Immature natural killer cell (primary cell): Measurements from ENCODE around the gene GNAS-AS1. TPM values are rescaled to one million over a fixed set of nuclear protein-coding genes. Genes with fewer than 3 reads are reported as not detected.
A peak's percentile ranks its signal among the peaks of the same experiment; 100 is the strongest.

Experiments
- DNase-seq, 3 donors: peaks; one replicate each; pipeline ENCODE4 v3.0.0; 2022; ENCODE audit warnings: mixed read lengths in 1 of 3
- H3K27ac Mint-ChIP-seq, 6 donors: one replicate each; pipeline ENCODE4 v1.8.0; 2020; ENCODE audit warnings: mixed read lengths in 6 of 6, mild to moderate bottlenecking in 5 of 6, inconsistent platforms in 4 of 6, moderate library complexity in 3 of 6
- H3K27me3 Mint-ChIP-seq, 3 donors: one replicate each; pipeline ENCODE4 v1.8.0; 2020 to 2021; ENCODE audit warnings: low read depth in 3 of 3, mild to moderate bottlenecking in 3 of 3, mixed read lengths in 3 of 3, moderate library complexity in 3 of 3, inconsistent platforms in 1 of 3
- H3K36me3 Mint-ChIP-seq, 3 donors: one replicate each; pipeline ENCODE4 v1.8.0; 2020; ENCODE audit warnings: mixed read lengths in 3 of 3, inconsistent platforms in 2 of 3, mild to moderate bottlenecking in 2 of 3
- H3K4me1 Mint-ChIP-seq, 2 donors: one replicate each; pipeline ENCODE4 v1.8.0; 2020; ENCODE audit warnings: inconsistent platforms in 2 of 2, mild to moderate bottlenecking in 2 of 2, mixed read lengths in 2 of 2, moderate library complexity in 1 of 2
- H3K4me3 Mint-ChIP-seq, 5 donors: one replicate each; pipeline ENCODE4 v1.8.0; 2020; ENCODE audit warnings: mild to moderate bottlenecking in 5 of 5, mixed read lengths in 5 of 5, inconsistent platforms in 3 of 5, moderate library complexity in 3 of 5
- H3K9me3 Mint-ChIP-seq, 6 donors: one replicate each; pipeline ENCODE4 v1.8.0; 2020; ENCODE audit warnings: mild to moderate bottlenecking in 6 of 6, mixed read lengths in 6 of 6, inconsistent platforms in 4 of 6, moderate library complexity in 3 of 6
- polyA plus RNA-seq, 3 donors: library from polyadenylated mRNA; unstranded; fragments of 300-500 nt; fragmentation: Illumina TruSeq; gene quantifications; one replicate each; pipeline ENCODE4 v1.2.3, GENCODE V29; 2021

Gene GNAS-AS1
- polyA plus RNA-seq, 3 donors from 2014 or later: not detected

GRCh38 chr20:58864346-58864745, 13.6 kb upstream of the GNAS-AS1 start:
- Mint-ChIP-seq H3K36me3 (no peaks in the 10 kb centered on the region), H3K27me3 (peaks cover 2 to 10% (median 6%) of the 10 kb centered on the region in 3 donors)

GRCh38 chr20:58863044-58863790, 12.5 kb upstream of the GNAS-AS1 start:
- H3K27ac Mint-ChIP-seq: no peak overlapping the region
- no peaks in the 10 kb centered on the region for H3K4me1 Mint-ChIP-seq
- H3K9me3 Mint-ChIP-seq: no peaks in the 10 kb centered on the region
- peaks cover 2 to 10% (median 6%) of the 10 kb centered on the region in 3 donors for H3K27me3 Mint-ChIP-seq
- DNase-seq: no peak
- H3K36me3 Mint-ChIP-seq: no peaks in the 10 kb centered on the region
- H3K4me3 Mint-ChIP-seq: no peak overlapping the region

More at GRCh38 chr20:58864346-58864745, 13.6 kb upstream of the GNAS-AS1 start:
- Mint-ChIP-seq H3K27ac (no peak overlapping the region), H3K4me3 (no peak overlapping the region), H3K4me1 (no peaks in the 10 kb centered on the region), H3K9me3 (no peaks in the 10 kb centered on the region)
- DNase-seq: peak in 1 of 3 donors; percentile 14

- Mint-ChIP-seq H3K9me3 (no peaks in the 10 kb centered on the region), H3K4me1 (peaks cover 8 to 14% of the 10 kb centered on the region in 2 donors), H3K27me3 (peaks cover 12 to 21% (median 17%) of the 10 kb centered on the region in 3 donors), H3K27ac (no peak overlapping the region), H3K36me3 (no peaks in the 10 kb centered on the region), H3K4me3 (peak overlapping the region in 1 of 5 donors; percentile 10)
- DNase-seq: no peak
Measured at GRCh38 chr20:58855506-58856389, 5.0 kb upstream of the GNAS-AS1 start.

- H3K9me3 Mint-ChIP-seq: no peaks in the 10 kb centered on the region
- no peak for DNase-seq
- no peaks in the 10 kb centered on the region for H3K36me3 Mint-ChIP-seq
- H3K4me1 Mint-ChIP-seq: peaks cover 11 to 16% of the 10 kb centered on the region in 2 donors
- peaks cover 14 to 21% (median 14%) of the 10 kb centered on the region in 3 donors for H3K27me3 Mint-ChIP-seq
- H3K27ac Mint-ChIP-seq: no peak overlapping the region
- no peak overlapping the region for H3K4me3 Mint-ChIP-seq
Measured at GRCh38 chr20:58854638-58855471, 4.2 kb upstream of the GNAS-AS1 start.

- H3K36me3 Mint-ChIP-seq: no peaks in the 10 kb centered on the region
- peaks cover 14 to 21% (median 14%) of the 10 kb centered on the region in 3 donors for H3K27me3 Mint-ChIP-seq
- DNase-seq: no peak
- H3K27ac Mint-ChIP-seq: no peak overlapping the region
- H3K4me3 Mint-ChIP-seq: peak overlapping the region in 3 of 5 donors; percentile 33 to 43 (median 42)
- H3K9me3 Mint-ChIP-seq: no peaks in the 10 kb centered on the region
- H3K4me1 Mint-ChIP-seq: peaks cover 11 to 16% of the 10 kb centered on the region in 2 donors
Measured at GRCh38 chr20:58853976-58854637, 3.4 kb upstream of the GNAS-AS1 start.

GRCh38 chr20:58853466-58853865, 2.8 kb upstream of the GNAS-AS1 start:
- no peak for DNase-seq
- no peak overlapping the region for H3K27ac Mint-ChIP-seq
- peaks cover 11 to 16% of the 10 kb centered on the region in 2 donors for H3K4me1 Mint-ChIP-seq
- no peaks in the 10 kb centered on the region for H3K9me3 Mint-ChIP-seq
- no peaks in the 10 kb centered on the region for H3K36me3 Mint-ChIP-seq
- no peak overlapping the region for H3K4me3 Mint-ChIP-seq
- H3K27me3 Mint-ChIP-seq: peaks cover 14 to 21% (median 14%) of the 10 kb centered on the region in 3 donors

- H3K27ac Mint-ChIP-seq: no peak within 1 kb of the TSS
- H3K36me3 Mint-ChIP-seq: no peaks in the 10 kb centered on the region
- peak within 1 kb of the TSS; percentile 83 to 95 (median 88) for H3K4me3 Mint-ChIP-seq
Measured at GRCh38 chr20:58852543-58853271, 2.0 kb upstream of the GNAS-AS1 start, which contains the start of gene GNAS. Gene GNAS, plus strand, starts transcription at chr20:58852716.

GRCh38 chr20:58851969-58852458, 1.3 kb upstream of the GNAS-AS1 start:
- Mint-ChIP-seq H3K36me3 (no peaks in the 10 kb centered on the region), H3K4me1 (peaks cover 16 to 18% of the 10 kb centered on the region in 2 donors), H3K27ac (no peak overlapping the region), H3K9me3 (no peaks in the 10 kb centered on the region), H3K27me3 (peaks cover 8 to 20% (median 18%) of the 10 kb centered on the region in 3 donors), H3K4me3 (peak overlapping the region in 4 of 5 donors; percentile 21 to 91 (median 48))
- no peak for DNase-seq

More at GRCh38 chr20:58852543-58853271, 2.0 kb upstream of the GNAS-AS1 start, which contains the start of gene GNAS:
- DNase-seq: peak in 1 of 3 donors; percentile 12
- Mint-ChIP-seq H3K4me1 (peaks cover 12 to 16% of the 10 kb centered on the region in 2 donors), H3K9me3 (no peaks in the 10 kb centered on the region), H3K27me3 (peaks cover 14 to 21% (median 18%) of the 10 kb centered on the region in 3 donors)

GRCh38 chr20:58851221-58851968, 693 bp upstream of the GNAS-AS1 start:
- Mint-ChIP-seq H3K27me3 (peaks cover 6 to 21% (median 18%) of the 10 kb centered on the region in 3 donors), H3K9me3 (no peaks in the 10 kb centered on the region), H3K36me3 (no peaks in the 10 kb centered on the region), H3K4me3 (peak overlapping the region; percentile 83 to 95 (median 88)), H3K4me1 (peaks cover 16 to 18% of the 10 kb centered on the region in 2 donors), H3K27ac (no peak overlapping the region)
- DNase-seq: no peak

- Mint-ChIP-seq H3K27me3 (peaks cover 12 to 30% (median 13%) of the 10 kb centered on the region in 3 donors), H3K27ac (no peak overlapping the region), H3K9me3 (no peaks in the 10 kb centered on the region), H3K4me1 (peaks cover 10 to 18% of the 10 kb centered on the region in 2 donors), H3K36me3 (no peaks in the 10 kb centered on the region), H3K4me3 (peak overlapping the region in 1 of 5 donors; percentile 28)
- DNase-seq: no peak
Measured at GRCh38 chr20:58847463-58847862, 3.2 kb downstream of the GNAS-AS1 start.

- Mint-ChIP-seq H3K4me1 (peaks cover 2 to 9% of the 10 kb centered on the region in 2 donors), H3K27me3 (peaks cover 14 to 25% (median 14%) of the 10 kb centered on the region in 3 donors), H3K36me3 (no peaks in the 10 kb centered on the region), H3K9me3 (no peaks in the 10 kb centered on the region), H3K4me3 (no peak overlapping the region), H3K27ac (no peak overlapping the region)
- no peak for DNase-seq
Measured at GRCh38 chr20:58845706-58846105, 5.0 kb downstream of the GNAS-AS1 start.
